PC-9 (cell line): ENCODE measurements around the gene DAAM2. TPM values are rescaled to one million over a fixed set of nuclear protein-coding genes. Genes with fewer than 3 reads are reported as not detected.

ENCODE experiments used
- BruUV-seq: library from RNA; stranded (reverse); fragments of 400-500 nt; replicated peaks from 2 replicates; lab custom pipeline; 2021; lab: Mats Ljungman, UMichigan
- CTCF ChIA-PET: fragments of 300-600 bp; sonication (Branson Sonifier 250); formaldehyde crosslinking; loops from one replicate; lab custom pipeline; 2022; ENCODE audit warnings: antibody characterized with exemption; lab: Charles Lee
- POLR2A ChIA-PET: fragments of 300-600 bp; sonication (Branson Sonifier 250); formaldehyde crosslinking; loops from one replicate; lab custom pipeline; 2022; ENCODE audit warnings: antibody characterized with exemption; ENCODE audit not compliant: unreplicated experiment; lab: Charles Lee
- DNase-seq, 2 experiments: peaks; one replicate each; pipeline versions ENCODE4 v3.0.0 to v3.0.0-alpha.2; 2015 to 2022; ENCODE audit warnings: mixed read lengths in 1 of 2
- H2AFZ ChIP-seq: fragments of 200-600 bp; sonication (generic); 2 replicates; pipeline ENCODE4 v1.8.1; 2017; ENCODE audit warnings: antibody characterized with exemption
- H3F3A ChIP-seq: fragments of 200-600 bp; sonication (generic); 2 replicates; pipeline ENCODE4 v1.8.1; 2017; ENCODE audit warnings: antibody characterized with exemption, mild to moderate bottlenecking, low read depth; ENCODE audit not compliant: insufficient read depth
- H3K27ac ChIP-seq: fragments of 200-600 bp; sonication (generic); 2 replicates; pipeline ENCODE4 v1.6.1; 2016; ENCODE audit warnings: mixed run types
- H3K27me3 ChIP-seq: fragments of 200-600 bp; sonication (generic); 2 replicates; pipeline ENCODE4 v1.6.1; 2016; ENCODE audit warnings: low read depth, mixed run types; ENCODE audit not compliant: insufficient read depth
- H3K36me3 ChIP-seq: fragments of 200-600 bp; sonication (generic); 2 replicates; pipeline ENCODE4 v1.6.1; 2016; ENCODE audit warnings: low read depth, mixed run types
- H3K4me1 ChIP-seq: fragments of 200-600 bp; sonication (generic); replicated peaks from 2 replicates; pipeline ENCODE4 v1.6.1; 2016; ENCODE audit warnings: mixed run types; ENCODE audit not compliant: insufficient read depth
- H3K4me2 ChIP-seq: fragments of 200-600 bp; sonication (generic); 2 replicates; pipeline ENCODE4 v1.6.1; 2017; ENCODE audit warnings: mixed run types
- H3K4me3 ChIP-seq: fragments of 200-600 bp; sonication (generic); 2 replicates; pipeline ENCODE4 v1.6.1; 2016; ENCODE audit warnings: mixed run types
- H3K79me2 ChIP-seq: fragments of 200-600 bp; sonication (generic); 2 replicates; pipeline ENCODE4 v1.6.1; 2017; ENCODE audit warnings: low read depth, mixed run types
- H3K9me2 ChIP-seq: fragments of 200-600 bp; sonication (generic); 2 replicates; pipeline ENCODE4 v1.8.1; 2017; ENCODE audit warnings: mild to moderate bottlenecking; ENCODE audit not compliant: insufficient read depth
- H3K9me3 ChIP-seq: fragments of 200-600 bp; sonication (generic); 2 replicates; pipeline ENCODE4 v1.8.1; 2016; ENCODE audit warnings: low read depth; ENCODE audit not compliant: insufficient read depth
- H4K20me1 ChIP-seq: fragments of 200-600 bp; sonication (generic); 2 replicates; pipeline ENCODE4 v1.8.1; 2017; ENCODE audit not compliant: insufficient read depth
- CTCF ChIP-seq: fragments of 200-600 bp; sonication (generic); conservative IDR thresholded peaks from 2 replicates; pipeline ENCODE4 v1.6.1; 2017; ENCODE audit warnings: mixed run types, antibody characterized with exemption, mild to moderate bottlenecking, moderate library complexity
- EZH2 ChIP-seq: fragments of 200-600 bp; sonication (generic); IDR thresholded peaks from 2 replicates; pipeline ENCODE4 v1.8.0; 2017; ENCODE audit warnings: antibody characterized with exemption, low read depth
- intact Hi-C: fragments of 100-400 bp; cut with micrococcal nuclease; formaldehyde crosslinking; loops from one replicate; pipeline ENCODE4 v1.10.0; 2022; ENCODE audit not compliant: unreplicated experiment
- total RNA-seq: library from RNA; stranded (reverse); gene quantifications from 2 replicates; pipeline ENCODE4 v1.2.3, GENCODE V29; 2021

DAAM2 gene
- total RNA-seq, 1 experiment from 2014 or later: not detected

DNA sequence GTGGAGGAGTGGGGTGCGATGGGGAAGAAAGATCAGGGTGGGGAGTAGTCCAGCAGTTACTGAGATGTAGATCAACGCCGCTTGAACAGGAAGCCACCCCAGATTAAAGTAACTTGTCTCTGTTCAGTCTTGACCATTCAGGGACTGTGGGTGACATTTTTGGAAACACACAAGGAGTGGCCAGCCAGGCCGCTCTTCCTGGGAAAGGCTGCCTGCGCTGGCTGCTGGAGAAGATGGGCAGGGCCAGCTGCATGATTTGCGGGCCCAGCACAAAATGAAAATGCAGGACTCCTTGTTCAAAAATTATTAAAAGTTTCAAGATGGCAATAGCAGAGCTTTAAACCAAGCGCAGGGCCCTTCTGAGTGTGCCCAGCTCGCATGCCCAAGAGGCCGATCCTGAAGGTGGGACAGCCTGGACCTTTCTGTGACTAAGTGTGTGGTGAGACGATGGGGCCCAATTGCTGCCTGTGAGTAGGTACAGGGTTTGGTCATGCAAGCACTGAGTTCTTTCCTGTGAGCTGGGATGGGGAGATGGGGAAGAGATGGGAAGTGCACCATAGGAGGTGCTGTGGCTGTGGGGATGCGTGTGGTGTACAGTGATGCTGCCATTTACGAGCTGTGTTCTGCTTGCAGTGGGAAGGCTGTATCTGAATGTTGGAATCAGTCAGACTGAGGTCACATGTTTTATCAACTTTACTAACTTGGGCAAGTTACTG is 51.3 kb downstream of the DAAM2 start:
- no peak for DNase-seq
- TF ChIP-seq EZH2: no peak
- TF ChIP-seq CTCF: no peak
- no peak overlapping the region for H3K4me2 ChIP-seq
- no peaks in the 10 kb centered on the region for H3K9me2 ChIP-seq
- ChIA-PET POLR2A (interaction anchor here (0.5 kb wide), 1 partner anchor 199 kb away, joined by 8 read pairs; no protein-coding TSS in a partner anchor), CTCF (no interaction called here)
- peaks cover 35% of the 10 kb centered on the region for H3K27me3 ChIP-seq
- H3F3A ChIP-seq: no peaks in the 10 kb centered on the region
- H3K36me3 ChIP-seq: no peaks in the 10 kb centered on the region
- no peak overlapping the region for H2AFZ ChIP-seq
- H3K9me3 ChIP-seq: no peaks in the 10 kb centered on the region
- H3K4me3 ChIP-seq: no peak overlapping the region
- no peaks in the 10 kb centered on the region for H3K79me2 ChIP-seq
- intact Hi-C loops: no loop called here
- no peak overlapping the region for H3K27ac ChIP-seq
- BruUV-seq: no TSS peak
- H3K4me1 ChIP-seq: no peaks in the 10 kb centered on the region
- no peaks in the 10 kb centered on the region for H4K20me1 ChIP-seq

DNA sequence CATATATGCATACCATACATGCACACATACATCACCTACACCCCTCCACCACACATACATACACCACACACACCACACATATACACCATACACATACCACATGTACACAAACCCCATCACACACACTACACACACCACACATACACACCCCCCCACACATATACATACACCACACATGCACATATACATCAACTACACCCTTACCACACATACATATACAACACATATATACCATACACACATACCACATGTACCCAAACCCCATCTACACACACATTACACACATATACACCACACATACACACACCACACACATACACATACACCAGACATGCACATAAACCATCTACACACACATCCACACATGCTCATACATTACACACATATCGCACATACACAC is 52.7 kb downstream of the DAAM2 start:
- BruUV-seq: no TSS peak

GRCh38 chr6:39847221-39847620 is 55.0 kb downstream of the DAAM2 start:
- intact Hi-C loops: no loop called here
- BruUV-seq: no TSS peak
- Histone ChIP-seq H3K36me3 (no peaks in the 10 kb centered on the region), H3K27ac (no peak overlapping the region), H3K4me2 (no peak overlapping the region), H3F3A (no peaks in the 10 kb centered on the region), H3K4me1 (no peaks in the 10 kb centered on the region), H3K9me2 (no peaks in the 10 kb centered on the region), H3K9me3 (no peaks in the 10 kb centered on the region), H3K4me3 (no peak overlapping the region), H3K79me2 (no peaks in the 10 kb centered on the region), H3K27me3 (peaks cover 27% of the 10 kb centered on the region), H2AFZ (no peak overlapping the region), H4K20me1 (no peaks in the 10 kb centered on the region)
- ChIA-PET CTCF (no interaction called here), POLR2A (no interaction called here)
- no peak for DNase-seq
- TF ChIP-seq CTCF: no peak
- no peak for TF ChIP-seq EZH2

More for the DNA sequence above, 52.7 kb downstream of the DAAM2 start:
- H2AFZ ChIP-seq: no peak overlapping the region
- no peaks in the 10 kb centered on the region for H3K36me3 ChIP-seq
- H3K9me3 ChIP-seq: no peaks in the 10 kb centered on the region
- no peaks in the 10 kb centered on the region for H3K9me2 ChIP-seq
- no peaks in the 10 kb centered on the region for H3K79me2 ChIP-seq
- no peaks in the 10 kb centered on the region for H3F3A ChIP-seq
- no peak for DNase-seq
- POLR2A ChIA-PET: no interaction called here
- no peak overlapping the region for H3K4me3 ChIP-seq
- H3K27ac ChIP-seq: no peak overlapping the region
- intact Hi-C loops: no loop called here
- H3K27me3 ChIP-seq: peaks cover 23% of the 10 kb centered on the region; the same call in 1 of the 2 replicates
- H3K4me1 ChIP-seq: no peaks in the 10 kb centered on the region
- H3K4me2 ChIP-seq: no peak overlapping the region
- TF ChIP-seq EZH2 (no peak), CTCF (no peak)
- no peaks in the 10 kb centered on the region for H4K20me1 ChIP-seq
- CTCF ChIA-PET: no interaction called here
